Measurements from ENCODE around the gene EDAR.

EDAR gene

DNA sequence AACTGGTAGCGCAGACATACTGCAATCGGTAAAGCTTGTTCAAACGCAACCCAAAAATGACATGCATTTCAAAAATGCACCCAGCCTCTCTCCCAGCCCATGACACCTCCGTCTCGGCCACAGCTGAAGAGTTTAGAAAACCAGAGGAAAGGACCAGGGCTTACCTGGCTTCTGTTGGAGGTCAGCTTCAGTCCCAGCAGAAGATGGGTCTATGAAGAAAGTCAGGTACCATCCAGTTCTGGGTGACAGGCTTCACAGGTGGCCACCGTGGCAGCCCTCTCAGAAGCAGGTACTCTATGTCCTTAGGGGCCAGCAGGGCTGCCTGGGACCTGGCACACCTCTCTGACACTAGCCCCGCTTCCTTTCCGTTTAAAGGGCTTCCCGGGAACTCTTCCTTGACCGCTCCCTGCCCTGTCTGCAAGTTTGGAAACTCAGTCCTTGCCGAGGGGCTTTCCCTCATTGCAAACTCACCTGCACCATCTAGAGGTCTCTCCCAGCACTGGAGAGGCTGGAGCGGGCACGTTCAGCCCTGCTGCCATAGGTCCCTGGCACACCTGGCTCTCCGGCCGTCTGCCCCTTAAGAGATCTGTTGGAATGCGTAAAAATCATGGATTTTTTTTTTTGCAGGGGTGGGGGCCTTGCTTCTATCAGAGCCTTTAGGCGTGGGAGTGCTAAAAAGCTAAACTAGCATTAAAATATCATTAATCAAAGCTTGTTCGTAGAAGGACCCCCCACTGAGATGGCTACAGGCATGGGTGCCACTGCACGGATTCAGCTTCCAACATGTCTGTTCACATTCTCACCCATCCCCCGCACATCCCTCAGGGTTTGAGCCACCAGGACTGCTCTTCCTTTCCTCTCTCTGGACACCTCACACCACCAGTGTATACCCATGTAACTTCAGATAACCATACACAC lies at the start of gene EDAR:
EDAR (minus strand) TSS at position 425 of the 918 bp plus-strand sequence. CDS start 58,206 bp downstream, outside the sequence.
- DNase-seq (ENCODE audit: low spot score) = peak; percentile 4

DNA sequence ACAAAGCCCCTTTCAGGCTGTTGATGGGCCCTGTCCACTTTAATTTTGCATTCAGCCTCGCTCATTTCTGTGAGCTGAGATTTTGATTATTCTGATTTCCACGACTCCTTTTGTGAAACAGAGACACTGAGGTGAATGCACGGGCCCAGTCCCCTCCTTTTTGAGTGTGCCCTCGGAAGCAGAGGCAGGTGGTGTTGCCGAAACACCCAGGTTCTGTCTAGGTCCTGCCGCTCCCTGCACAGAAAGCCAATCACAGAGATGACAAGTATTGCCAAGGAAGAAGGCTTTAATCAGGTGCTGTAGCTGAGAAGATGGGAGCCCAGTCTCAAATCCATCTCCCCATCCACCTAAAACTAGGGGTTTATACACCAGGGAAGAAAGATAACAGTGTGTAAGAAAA lies 44.2 kb upstream of the EDAR start:
- no peak for DNase-seq (ENCODE audit: low spot score)

DNA sequence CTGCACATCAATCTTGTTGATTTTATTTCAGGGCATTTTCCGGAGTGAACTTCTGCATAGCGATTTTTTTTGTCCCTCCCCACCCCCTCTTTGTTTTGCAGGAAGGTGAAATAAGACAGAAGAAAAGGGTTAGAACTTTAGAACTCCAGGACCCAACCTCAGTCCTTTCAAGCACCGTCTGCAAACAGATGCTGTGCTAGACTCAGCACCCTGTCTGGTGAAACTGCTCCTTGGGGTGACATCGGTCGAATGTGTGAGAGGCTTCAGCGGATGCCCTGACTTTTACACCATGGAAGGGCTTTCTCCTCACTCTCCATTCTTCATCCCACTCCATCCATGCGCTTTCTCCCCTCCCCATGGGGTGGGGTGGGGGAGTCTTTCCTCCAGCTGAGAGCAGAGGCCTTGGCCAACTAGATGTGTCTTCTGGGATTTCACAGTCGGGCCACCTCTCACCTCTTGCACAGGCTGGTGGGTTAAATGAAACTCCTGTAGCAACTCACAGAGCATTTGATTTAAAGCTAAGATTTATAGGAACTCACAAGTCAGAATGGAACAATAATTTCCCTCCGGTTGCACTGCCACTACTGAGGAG lies 43.3 kb upstream of the EDAR start:
- DNase-seq (ENCODE audit: low spot score) = no peak

DNA sequence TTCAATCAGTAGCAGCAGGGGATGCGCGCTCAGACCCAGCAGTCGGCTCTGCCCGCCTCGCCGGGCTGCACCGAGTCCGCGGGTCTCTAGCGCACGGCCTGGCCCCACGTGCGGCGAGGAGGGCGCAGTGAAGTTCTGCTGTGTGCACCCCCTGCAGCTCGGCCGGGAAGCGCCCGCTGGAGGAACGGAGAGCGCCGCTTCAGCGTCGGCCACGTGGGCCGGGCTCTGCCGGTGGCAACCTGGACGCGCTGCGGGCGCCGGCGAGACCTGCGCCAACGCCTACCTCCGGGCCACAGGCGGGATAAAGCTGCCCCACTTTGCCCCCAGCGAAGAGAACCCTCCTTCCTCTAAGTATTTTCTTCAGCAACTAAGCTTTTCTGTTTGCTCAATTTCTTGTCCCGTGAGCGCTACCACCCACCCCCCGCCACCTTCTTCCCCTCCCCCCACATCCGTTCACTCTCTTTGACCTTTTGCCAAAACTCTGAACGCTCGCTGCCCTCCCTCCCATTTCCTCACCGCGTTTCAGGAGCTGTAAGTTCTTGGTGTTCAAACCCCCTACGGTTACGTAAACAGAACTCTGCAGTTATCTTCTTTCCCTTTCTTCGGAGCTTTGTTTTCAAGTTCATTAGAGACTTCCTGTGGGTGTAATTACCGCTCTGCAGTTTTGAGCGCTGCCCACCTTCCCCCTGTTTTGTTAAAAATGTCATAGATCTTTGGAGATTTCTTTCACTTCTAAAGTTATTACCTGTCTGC lies 42.6 kb upstream of the EDAR start:
- DNase-seq (ENCODE audit: low spot score) = no peak

DNA sequence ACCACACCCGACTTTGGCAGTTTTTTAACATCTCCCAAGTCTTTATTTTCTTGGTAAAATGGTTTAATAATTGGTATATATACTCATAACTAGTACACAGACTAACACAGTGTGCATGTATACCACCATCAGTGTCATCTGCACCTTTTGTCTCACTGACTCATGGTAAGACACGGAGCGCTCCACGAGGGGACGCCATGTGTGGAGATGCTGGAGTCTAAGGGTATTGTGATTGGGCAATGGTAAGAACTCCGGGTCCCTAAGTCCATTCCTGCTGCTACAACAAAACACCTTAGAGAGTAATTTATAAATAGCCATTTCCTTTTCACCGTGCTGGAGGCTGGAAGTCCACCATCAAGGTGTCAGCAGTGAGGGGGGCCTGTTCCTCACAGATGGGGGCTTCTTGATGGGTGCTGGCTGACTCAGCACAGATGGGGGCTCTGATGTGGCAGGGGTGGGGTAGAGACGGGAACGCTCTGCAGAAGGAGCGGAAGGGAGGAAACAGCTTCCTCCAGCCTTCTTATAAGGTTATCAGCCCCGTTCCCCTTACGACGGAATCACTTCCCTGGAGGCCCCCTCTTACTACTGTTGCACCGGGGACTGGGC lies 42.0 kb upstream of the EDAR start:
- DNase-seq (ENCODE audit: low spot score) = no peak

DNA sequence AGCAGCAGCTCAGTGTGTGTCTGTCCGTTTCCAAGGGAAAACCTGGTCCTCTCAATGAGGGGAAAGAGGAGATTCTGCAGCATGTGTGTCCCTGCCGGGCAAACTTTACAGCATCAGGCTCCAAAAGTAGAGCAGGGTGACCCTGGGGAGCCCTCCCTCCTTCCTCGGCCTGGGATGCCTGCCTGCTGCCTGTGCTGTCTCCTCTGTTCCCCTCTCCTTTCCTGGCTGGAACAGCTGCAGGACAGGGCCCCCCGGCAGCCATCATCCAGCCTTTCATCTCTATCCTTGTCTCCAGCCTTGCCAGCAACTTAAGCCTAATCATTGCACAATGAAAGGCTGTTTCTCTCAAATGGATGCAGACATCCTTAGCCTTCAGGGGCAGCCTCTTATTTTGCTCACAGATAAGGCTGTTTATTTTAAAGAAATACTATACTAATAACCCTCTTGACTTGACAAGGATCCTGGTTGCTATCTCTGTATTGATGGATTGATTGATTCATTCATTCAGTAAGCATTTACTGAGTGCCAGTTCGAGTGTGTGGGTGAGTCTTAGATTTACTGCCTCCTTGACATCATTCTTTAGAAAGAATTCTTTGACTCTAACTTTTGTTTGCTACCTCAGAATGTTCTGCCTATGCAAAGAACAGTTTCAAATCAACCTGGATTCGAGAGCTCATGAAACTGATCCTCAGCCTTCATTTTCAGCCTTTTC lies 40.6 kb upstream of the EDAR start:
- DNase-seq (ENCODE audit: low spot score) = no peak

DNA sequence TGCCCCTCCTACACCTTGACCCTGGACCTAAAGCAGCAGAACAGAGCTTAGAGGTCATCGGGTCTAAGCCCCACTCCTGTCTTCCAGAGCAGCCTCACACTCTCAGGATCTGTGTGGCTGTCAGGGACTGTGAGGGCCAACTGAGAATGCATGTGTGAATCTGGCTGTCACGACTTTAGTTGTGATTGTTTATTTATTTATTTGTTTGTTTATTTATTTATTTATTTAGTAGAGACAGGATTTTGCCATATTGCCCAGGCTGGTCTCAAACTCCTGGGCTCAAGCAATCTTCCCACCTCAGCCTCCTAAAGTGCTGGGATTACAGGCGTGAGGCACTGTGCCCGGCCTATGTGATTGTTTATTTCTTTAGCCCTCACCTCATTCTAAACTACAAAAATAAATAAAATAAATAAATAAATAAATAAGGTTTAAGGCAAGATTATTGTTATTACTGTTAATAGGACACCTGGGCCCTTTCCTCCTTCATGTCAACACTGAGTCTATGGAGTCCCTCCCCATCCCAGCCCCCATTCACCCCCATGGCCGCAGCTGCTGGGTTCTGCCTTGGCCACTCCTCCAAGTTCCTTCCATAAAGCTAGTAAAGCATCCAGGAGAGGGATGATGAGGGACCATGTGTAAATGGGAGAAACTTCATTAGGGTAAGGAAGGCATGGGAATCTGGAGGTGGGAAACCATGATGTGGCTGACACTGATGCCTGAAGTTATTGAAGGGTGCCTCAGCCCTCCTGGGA lies 39.9 kb upstream of the EDAR start:
- no peak for DNase-seq (ENCODE audit: low spot score)

DNA sequence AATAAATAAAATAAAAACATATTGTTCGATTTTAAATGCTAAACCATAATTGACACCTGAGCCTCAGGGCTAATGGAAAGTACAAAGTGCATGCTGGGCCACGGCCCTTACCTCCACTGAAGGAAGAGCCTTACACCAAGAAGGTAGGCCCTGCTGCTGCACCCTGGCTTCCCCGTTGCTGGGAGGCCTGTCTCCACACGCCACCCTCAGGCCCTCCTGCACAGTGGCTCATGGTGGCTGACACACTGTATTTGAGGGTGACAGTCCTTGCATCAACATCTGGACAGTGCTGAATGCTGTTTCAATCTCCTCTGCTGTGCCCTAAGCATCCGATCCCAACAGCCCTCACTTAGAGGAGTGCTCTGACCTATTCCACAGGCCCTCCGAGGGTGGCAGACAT lies 39.3 kb upstream of the EDAR start:
- no peak for DNase-seq (ENCODE audit: low spot score)

DNA sequence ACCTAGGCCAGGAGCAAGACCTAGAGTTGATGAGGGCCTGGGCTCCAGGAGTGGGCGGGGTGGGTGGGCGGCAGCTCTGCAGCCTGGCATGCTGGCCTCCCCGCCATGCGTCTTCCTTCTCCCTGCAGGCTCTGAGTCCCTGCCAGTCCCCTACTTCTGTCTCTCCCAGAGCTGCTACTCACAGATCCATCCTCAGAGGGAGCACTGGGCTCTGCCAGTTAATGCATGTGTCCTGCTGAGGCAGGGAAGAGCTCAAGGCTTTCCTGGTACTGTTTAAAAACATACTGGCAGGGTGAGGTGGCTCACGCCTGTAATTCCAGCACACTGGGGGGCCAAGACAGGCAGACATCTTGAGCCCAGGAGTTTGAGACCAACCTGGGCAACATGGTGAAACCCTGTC lies 38.7 kb upstream of the EDAR start:
- no peak for DNase-seq (ENCODE audit: low spot score)

DNA sequence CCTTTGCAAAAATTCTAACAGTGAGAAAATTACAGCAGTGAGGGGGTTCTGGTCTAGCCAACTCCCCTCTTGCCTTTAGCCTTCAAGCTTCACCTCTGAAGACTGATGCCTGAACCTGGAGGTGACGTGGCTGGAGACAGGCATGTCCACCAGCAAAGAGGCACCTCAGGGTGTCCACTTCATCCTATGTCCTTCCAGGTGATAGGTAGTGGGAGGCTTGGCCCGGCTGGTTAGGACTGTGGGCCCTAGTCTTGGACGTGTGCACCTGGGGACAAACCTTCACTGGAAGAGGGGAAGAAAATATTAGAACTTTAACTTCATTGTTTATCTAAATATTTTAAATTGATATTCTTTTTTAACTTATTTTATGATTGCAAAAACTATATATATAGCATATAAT lies 35.5 kb upstream of the EDAR start:
- no peak for DNase-seq (ENCODE audit: low spot score)

DNA sequence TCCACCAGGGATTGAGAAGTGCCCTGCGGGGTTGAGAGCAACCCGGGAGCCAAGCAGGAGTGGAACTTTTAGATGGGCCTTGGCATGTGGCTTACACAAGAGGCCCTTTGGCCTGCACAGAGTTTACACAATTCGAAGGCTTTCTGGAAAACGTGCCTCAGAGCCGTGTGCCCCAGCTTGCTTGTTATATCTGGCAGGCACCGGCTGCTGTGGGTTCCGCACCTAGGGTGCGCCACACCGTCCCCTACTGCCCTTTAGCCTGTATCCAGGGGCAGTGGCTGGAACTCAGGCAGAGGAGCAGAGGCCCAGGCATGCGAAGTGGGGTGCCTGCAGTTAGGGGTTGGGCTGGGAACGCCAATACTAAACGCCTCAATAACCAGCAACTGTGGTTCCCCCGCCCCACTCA lies 32.9 kb upstream of the EDAR start:
- DNase-seq (ENCODE audit: low spot score) = no peak

DNA sequence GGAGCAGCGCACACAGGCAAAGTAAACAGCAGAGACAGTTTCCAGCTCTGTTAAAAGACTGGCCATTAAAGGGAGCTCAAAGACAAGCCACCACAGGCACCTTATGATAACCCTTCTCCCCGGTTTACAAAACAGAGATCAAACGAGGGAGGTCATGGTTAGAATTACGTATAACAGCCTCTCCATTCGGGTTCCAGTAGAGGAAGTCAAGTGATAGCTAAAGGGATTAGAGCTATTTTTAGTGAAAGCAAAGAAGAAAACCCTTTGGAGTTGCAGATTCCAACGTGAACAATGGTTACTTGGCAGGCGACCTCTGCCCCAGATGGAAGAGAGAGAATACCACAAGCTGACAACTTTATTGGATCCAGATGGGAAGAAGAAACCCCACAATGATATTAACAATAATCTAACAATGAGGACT lies 31.2 kb upstream of the EDAR start:
- no peak for DNase-seq (ENCODE audit: low spot score)

DNA sequence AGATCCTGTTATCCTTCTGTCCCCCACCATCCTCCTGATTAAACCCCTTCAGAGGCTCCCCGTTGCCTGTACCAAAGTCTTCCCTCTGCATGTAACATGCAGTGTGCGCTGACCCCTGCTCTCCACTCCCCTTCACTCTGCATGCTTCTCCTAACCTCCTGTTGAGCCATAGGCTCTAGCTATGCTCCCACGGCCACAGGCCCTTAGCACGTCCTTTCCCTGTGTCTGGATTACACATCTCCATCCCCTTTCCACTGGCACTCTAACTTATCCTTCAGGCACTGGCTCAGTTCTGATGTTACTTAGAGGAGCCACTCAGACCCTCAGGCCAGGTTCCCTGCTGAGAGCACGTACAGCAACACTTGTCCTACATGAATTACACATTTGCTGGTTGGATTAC lies 29.4 kb upstream of the EDAR start:
- no peak for DNase-seq (ENCODE audit: low spot score)

DNA sequence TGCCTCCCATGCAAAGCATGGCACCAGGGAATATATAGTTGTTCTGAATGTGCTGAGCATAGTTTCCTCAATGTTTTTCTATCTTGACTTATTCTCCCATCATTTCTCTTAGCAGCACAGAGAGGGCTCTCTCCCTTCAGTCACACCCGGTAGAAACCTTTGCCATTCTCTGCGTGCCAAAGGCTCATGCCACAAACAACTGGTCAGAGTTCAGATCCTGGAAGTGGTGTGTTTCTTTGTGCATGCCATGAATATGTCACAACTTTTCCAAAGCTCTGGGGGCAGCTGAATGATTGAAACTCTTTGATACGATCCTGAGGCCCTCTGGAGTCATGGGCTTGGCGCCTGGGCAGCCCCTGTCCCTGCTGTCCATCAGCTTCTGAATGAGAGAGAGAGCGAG lies 28.0 kb upstream of the EDAR start:
- DNase-seq (ENCODE audit: low spot score) = no peak

DNA sequence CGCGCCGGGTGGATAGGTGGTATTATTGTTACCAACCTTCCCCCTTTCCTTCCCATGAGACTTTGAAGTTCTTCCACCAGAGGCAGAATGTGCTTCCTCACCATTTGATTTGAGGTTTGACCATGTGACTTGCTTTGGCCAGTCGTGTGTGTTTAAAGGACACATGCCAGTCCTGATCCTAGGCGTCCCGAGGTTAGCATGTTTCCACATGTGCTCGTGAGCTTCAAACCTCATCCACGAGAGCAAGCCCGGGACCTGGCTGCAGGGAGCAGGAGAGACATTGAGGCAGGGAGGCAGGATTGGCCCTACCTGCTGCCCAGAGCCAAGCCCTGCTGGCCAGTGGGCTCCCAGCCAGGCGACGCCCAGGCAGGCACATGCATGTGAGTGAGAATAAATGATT lies 27.4 kb upstream of the EDAR start:
- no peak for DNase-seq (ENCODE audit: low spot score)

DNA sequence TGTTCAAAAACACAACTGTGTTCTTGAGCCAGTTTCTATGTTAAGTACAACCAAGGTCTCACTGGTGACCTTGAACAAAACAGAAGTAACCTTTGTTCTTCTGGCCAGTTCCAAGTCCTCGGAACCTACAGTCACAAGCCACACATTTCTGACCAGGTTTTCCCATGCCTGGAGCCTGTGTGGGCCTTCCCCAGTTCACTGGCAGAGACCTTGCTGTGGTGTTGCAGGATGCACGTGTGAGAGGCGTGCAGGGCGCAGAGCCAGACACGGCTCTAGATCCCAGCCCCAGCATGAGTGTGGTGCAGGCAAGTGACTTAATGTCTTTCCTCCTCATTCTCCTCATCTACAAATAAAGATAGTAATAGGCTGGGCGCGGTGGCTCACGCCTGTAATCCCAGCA lies 25.5 kb upstream of the EDAR start:
- no peak for DNase-seq (ENCODE audit: low spot score)

DNA sequence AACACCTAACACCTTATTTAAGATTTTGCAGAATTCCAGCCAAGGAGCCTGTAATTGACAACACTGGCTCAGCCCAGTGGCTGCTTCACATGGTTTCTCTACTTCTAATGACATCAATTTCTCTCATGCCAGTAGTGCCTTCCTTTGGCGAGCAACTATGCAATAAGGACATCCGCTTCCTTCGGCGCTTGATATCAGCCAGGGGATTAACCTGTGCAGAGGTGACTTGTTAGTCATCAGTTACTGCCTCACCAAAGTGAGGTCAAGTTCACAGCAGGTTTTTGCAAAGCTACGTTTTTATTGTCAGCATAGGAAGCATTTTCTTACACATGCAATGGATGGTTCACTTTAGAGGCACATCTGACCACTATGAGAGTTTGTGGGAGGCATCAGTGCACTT lies 24.0 kb upstream of the EDAR start:
- no peak for DNase-seq (ENCODE audit: low spot score)

DNA sequence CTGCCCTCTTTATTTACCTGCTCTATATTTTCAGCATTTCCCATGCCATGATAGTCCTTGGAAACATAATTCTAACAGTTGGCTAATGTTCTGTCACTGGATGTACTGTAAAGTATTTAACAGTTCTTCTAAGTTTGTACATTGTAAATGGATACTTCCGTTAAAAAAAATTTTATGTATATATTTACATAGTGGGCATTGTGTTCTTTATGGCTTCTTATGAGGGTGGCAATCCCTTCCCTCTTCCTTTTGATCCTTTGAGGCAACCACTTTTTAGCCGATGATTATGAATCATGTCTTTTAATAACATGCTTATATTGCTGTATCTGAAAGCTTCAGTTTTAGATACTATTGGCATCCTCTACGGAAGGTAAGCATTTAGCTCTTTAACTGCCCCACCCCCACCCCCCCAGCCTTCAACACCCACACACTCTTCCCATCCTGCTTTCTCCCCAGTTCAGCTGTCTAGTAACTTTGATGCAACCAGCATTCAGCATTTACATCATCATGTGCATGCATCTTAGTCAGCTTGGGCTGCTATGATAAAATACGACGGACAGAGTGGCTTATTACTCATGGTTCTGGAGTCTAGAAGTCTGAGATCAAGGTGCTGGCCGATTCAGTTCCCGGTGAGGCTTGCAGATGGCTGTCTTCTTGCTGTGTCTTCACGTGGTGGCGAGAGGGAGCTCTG lies 21.0 kb upstream of the EDAR start:
- DNase-seq (ENCODE audit: low spot score) = no peak

DNA sequence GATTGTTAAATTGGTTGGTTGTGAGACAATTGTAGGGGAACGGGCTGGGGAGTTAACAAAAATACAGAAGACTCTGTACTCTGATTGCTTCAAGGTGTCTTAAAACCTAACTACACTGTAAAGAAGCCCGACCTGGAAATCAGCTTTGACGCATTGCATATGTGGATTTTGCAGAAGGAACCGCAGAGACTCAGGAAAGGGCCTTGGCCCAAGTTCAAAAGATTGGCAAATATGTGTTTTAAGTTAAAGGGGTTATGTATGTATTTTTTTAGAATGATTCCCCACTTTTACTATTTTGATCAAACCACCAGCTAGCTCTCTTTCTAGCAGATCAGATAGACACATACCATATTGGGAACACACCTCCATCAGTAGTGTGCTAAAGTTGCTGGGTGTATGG lies 18.0 kb upstream of the EDAR start:
- DNase-seq (ENCODE audit: low spot score) = no peak

DNA sequence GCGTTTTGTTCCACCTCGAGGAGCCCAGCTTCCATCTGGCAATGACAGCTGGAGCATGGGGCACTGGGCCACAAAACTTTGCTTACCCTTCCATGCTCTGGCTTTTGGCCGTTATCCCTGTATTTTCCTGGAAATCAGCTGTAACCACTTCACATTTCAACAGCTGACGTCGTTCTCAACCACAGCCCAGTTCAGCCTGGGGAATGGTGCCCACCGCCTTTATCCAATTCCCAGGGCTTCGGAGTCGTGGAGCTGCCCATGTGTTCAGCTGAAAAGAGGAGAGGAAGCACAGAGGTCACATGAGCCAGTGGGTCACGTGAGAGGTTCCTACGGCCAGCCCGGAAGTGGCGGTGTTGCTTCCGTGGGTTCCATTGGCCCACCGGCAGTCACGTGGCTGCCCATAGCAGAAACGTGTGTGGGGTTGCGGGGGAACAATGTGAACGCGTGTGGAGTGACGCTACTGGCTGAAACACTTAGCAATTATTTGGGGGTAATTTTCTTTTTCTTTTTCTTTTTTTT lies 16.7 kb upstream of the EDAR start:
- DNase-seq (ENCODE audit: low spot score) = no peak
